Stimulated activated CD4-positive, alpha-beta T cell treated with anti-CD3 and anti-CD28 coated beads, Interleukin-1b, Interleukin-23, amount 100 ng/mL, for 4 hours (primary cell): ENCODE results near the gene GJD3.
"Not testable (repeated sequence)": the region's sequence is repeated elsewhere in the genome, so short reads cannot be mapped to it uniquely, and the experiment has no call there.

ENCODE experiments used
- DNase-seq, 2 donors: peaks; one replicate each; pipeline ENCODE4 v3.0.0-alpha.2; 2020; ENCODE audit warnings: low read depth in 2 of 2

GJD3 gene, protein sequence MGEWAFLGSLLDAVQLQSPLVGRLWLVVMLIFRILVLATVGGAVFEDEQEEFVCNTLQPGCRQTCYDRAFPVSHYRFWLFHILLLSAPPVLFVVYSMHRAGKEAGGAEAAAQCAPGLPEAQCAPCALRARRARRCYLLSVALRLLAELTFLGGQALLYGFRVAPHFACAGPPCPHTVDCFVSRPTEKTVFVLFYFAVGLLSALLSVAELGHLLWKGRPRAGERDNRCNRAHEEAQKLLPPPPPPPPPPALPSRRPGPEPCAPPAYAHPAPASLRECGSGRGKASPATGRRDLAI

DNA sequence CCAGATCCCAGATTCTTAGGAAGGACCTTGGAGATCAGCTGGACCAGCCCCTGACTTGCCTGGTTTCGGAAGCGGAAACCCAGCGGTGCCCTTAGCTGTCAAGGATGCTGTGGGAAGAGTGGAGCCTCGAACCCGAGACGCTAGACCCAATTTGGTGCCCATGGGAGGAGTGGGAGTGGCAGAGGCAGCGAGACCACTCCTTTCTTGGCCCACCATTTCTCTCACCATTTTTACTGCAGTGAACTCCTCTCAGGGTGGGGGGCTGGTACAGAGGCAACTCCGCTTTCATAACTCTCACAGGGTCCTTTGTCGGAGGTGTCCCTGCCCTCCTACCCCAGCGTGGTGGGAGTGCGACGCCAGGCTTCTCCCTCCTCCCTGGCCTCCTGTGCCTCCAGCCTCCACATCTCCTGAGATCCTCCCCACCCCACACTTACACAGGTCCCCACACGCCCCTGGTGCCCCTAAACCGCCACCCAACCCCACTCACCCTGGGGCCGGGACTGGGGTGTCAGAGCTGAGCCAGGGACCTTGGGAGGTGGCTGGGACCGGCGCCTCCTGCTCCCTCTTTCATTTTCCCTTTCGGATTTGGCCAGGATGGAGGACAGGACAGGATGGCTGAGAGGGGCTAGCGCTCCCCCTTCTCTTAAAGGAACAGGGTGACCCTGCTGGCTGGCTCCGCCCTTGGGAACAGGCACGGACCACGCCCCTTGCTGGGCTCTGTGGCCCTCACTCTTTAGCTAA lies at the start of gene GJD3:
TSS of gene GJD3 (minus strand) at position 617 of the 741 bp plus-strand sequence. CDS start 922 bp downstream, outside the sequence.
- DNase-seq = no peak

DNA sequence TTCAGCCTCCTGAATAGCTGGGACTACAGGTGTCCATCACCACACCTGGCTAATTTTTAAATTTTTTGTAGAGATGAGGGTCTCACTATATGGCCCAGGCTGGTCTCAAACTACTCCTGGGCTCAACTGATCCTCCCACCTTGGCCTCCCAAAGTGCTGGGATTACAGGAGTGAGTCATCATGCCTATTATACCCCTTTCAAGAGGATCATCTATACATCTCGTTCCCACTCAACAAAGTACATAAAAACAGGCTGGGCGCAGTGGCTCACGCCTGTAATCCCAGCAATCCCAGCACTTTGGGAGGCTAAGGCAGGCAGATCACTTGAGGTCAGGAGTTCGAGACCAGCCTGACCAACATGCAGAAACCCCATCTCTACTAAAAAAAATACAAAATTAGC lies 49.8 kb upstream of the GJD3 start:
- DNase-seq = not testable (repeated sequence)

DNA sequence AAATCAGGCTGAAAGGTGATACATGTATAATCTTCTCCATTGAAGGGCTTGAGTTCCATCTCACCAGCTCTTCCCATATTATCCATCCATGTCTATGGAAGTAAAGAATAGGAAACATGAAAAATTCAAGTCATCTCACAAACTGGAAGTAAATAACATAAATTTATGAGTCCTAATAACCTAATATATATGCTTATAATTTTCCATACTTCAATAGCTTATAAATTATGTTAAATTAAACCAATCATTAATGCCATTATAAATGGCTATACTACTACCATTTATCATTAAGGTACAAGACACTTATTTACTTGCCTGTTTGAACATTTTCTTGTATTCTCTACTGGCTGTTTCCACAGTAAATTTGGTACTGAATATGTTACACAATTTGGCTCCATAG lies 48.3 kb upstream of the GJD3 start:
- DNase-seq = no peak

DNA sequence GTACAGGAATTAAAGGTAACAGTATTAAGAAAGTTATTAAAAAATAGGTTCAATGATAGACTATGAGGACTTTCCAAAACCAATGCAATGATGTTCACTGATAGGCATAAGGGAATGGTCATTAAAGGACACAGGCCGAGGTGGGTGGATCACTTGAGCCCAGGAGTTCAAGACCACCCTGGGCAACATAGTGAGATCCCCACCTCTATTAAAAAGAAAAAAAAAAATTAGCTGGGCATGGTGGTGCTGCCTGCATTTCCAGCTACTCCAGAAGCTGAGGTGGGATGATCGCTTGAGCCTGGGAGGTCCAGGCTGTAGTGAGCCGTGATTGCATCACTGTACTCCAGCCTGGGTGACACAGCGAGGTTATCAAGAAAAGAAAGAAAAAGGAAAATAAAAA lies 47.3 kb upstream of the GJD3 start:
- no peak for DNase-seq

DNA sequence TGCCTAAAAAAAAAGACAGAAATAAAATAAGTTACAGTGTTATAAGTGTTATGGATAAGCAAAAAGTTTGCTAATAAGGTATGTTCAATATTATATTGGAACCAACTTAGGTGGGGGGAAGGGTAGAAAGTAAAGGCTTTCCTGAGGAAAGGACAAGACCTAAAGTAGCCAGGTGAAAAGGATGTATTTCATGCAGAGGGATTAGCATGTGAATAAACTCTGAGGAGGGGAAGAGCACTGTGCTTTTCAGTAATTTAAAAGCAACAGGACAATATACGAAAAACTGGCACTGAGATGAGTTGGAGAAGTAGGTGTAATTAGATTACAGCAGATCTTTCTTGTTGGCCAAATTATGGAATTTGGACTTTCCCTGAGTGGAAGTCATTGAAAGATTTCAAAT lies 45.5 kb upstream of the GJD3 start:
- DNase-seq = no peak

DNA sequence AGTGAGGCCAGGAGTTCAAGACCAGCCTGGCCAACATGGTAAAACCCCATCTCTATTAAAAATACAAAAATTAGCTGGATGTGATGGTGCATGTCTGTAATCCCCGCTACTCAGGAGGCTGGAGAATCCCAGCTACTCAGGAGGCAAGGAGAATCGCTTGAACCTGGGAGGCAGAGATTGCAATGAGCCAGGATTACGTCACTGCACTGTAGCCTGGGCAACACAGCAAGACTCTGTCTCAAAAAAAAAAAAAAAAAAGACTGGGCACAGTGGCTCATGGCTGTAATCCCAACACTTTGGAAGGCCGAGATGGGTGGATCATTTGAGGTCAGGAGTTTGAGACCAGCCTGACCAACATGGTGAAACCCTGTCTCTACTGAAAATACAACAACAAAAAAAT lies 45.0 kb upstream of the GJD3 start:
- DNase-seq = not testable (repeated sequence)

DNA sequence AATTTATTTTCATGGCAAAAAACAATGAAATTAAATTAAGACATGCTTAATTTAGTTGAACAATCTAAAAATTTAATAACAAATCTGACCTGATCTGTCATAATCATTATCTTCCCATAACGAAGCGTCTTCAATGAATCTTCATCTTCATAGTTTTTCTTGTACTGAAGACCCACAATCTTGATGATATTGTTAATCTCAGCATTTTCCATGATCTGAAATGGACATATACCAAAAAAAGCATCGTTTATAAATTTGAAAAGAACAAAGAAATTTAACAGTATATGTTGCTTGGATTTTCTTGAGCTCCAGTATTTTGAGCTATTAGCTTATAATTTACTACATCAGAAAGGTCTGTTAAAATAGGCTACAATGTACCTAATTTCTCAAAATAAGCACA lies 42.9 kb upstream of the GJD3 start:
- DNase-seq = no peak

DNA sequence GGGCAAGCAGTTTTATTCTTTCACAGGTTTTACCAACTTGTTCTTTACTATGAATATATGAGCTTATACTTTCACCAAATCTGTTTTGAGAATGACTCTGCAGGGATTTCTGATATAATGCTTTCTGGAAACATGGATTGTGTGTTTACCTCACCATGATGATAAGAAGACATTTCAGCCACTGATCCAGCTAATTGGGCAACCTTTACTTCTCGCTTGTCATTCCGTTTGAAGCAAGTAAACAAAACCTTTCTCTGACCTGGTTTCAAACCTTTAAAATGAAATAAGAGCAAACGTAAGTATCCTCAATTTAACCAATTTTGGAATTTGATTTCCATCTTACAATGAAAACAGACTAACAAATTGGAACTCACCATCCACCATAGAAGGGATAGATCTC lies 39.5 kb upstream of the GJD3 start:
- no peak for DNase-seq

DNA sequence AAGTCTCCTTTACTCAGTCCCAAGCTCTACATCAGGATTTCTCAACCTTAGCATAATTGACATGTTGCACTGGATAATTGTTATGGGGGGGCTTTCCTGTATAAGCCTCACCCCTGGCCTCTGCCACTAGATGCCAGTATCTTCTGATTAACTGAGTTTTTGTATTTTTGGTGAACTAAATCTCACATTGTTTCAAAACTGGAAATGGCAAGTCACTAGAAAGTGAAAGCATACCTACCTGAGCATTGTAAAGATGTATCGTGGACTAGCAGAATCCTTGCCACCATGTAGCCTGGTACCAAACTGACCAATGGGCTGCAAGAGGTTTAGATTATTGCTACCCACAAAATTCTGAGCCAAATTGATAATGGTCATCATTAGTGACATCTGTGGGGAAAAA lies 38.1 kb upstream of the GJD3 start:
- DNase-seq = no peak

DNA sequence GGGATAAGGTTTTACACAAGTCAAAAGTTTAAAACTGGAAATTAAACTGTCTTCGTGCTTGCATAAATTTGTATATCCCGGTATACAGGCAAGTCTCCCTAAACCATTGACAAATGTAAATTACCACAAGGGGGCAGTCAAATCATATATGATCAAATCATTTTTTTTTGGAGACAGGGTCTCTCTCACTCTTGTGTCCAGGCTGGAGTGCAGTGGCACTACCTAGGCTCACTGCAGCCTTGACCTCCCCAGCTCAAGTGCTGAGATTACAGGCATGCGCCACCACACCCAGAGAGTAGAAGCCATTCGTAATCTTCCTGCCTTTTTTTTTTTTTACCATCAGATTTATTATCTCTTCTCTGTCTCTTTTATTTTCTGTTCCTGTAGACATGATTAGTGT lies 34.6 kb upstream of the GJD3 start:
- DNase-seq = no peak

DNA sequence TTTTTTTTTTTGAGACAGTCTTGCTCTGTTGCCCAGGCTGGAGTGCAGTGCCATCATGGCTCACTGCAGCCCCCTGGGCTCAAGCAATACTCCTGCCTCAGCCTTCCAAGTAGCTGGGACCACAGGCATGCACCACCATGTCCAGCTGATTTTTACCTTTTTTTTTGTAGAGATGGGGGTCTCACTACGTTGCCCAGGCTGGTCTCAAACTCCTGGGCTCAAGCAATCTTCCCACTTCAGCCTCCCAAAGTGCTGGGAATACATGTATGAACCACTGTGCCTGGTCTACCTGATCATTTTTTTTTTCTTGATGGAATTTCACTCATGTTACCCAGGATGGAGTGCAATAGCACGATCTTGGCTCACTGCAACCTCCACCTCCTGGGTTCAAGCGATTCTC lies 22.0 kb upstream of the GJD3 start:
- not testable (repeated sequence) for DNase-seq

DNA sequence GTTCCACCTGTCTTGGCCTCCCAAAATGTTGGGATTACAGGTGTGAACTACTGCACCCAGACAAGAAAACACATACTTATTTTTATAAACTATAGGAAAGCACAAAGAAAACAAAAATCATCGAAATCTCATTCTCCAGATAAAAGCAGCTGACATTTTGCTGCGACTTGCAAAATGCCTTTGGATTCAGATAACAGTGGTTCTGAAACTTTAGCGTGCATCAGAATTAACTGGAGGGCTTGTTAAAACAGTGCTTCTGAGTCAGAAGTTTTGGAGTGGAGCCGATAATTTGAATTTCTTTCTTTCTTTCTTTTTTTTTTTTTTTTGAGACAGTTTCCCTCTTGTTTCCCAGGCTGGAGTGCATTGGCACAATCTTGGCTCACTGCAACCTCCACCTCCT lies 17.7 kb upstream of the GJD3 start:
- no peak for DNase-seq

DNA sequence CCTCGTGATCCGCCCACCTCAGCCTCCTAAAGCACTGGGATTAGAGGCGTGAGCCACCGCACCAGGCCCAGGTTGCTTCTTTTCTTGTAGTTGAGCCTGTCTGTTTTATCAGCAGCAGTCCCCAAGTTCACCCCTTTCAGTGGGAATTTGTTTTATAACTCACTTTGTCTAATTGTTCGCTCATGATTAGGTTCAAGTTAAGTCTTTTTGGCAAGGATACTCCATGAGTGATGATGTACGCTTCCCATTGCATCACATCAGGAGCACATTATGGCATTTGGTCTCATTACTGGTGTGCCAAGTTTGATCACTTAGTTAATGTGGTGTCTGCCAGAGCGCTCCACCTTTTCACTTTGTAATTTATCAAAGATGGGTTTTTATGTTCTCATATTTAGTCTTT lies 14.4 kb upstream of the GJD3 start:
- no peak for DNase-seq

DNA sequence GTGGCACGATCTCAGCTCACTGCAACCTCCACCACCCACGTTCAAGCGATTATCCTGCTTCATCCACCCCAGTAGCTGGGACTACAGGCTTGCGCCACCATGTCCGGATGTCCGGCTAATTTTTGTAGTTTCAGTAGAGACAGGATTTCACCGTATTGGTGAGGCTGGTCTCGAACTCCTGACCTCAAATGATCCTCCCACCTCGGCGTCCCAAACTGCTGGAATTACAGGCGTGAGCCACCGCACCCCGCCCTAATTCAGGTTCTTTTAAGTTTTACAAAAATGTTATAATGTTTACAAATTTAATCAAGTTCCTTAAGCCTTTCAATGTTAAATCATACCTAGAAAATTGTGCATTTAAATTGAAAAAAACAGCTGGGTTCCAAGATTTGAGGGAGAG lies 13.3 kb upstream of the GJD3 start:
- no peak for DNase-seq

DNA sequence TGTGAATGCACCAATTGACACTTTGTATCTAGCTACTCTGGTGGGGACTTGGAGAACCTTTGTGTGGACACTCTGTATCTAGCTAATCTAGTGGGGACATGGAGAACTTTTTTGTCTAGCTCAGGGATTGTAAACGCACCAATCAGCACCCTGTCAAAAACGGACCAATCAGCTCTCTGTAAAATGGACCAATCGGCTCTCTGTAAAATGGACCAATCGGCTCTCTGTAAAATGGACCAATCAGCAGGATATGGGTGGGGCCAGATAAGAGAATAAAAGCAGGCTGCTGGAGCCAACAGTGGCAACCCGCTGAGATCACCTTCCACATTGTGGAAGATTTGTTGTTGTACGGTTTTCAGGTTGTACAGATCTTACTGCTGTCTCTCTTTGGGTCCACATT lies 12.0 kb upstream of the GJD3 start:
- not testable (repeated sequence) for DNase-seq

DNA sequence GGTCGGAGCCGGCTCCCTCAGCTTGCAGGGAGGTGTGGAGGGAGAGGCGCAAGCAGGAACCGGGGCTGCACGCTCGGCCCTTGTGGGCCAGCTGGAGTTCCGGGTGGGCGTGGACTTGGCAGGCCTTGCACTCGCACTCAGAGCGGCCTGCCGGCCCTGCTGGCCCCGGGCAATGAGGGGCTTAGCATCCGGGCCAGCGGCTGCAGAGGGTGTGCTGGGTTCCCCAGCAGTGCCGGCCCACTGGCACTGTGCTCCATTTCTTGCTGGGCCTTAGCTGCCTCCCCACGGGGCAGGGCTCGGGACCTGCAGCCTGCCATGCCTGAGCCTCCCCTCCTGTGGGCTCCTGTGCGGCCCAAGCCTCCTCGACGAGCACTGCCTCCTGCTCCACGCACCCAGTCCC lies 11.2 kb upstream of the GJD3 start:
- DNase-seq = not testable (repeated sequence)

DNA sequence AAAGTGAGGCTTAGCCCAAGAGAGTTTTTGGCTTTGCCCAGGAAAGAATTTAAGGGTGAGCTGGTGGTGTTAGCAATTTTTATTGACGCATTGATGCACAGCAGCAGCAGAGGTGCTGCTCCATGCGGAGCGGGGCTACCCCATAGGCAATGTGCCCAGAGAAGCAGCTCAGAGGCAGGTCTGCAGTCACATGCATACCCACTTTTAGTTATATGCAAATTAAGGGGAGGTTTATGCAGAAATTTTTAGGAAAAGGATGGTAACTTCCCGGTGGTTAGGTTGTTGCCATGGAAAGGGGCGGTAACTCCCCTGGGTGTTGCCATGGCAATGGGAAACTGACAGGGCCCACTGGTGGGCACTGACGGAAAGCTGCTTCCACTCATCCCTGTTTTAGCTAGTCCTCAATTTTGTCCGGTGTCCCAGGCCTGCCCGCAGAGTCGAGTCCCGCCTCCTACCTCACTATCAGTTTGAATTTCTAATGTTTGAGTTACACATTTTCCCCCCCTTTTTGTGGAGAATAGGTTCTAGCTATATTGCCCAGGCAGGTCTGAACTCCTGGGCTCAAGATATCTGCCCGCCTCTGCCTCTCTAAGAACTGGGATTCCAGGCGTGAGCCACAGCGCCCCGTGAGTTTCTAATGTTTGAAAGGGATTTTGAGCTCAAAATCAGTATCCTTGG lies 10.4 kb upstream of the GJD3 start:
- no peak for DNase-seq

DNA sequence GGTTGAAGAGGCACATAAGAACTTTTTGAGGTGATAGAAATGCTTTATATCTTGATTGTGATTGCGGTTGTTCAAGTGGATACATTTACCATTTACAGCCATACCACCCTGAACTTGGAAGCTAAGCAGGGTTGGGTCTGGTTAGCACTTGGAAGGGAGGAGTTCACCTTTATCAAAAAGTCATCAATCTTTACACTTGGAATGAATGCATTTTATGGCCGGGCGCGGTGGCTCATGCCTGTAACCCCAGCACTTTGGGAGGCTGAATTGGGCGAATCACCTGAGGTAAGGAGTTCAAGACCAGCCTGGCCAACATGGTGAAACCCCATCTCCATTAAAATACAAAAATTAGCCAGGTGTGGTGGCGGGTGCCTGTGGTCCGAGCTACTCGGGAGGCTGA lies 9.5 kb upstream of the GJD3 start:
- DNase-seq = no peak

DNA sequence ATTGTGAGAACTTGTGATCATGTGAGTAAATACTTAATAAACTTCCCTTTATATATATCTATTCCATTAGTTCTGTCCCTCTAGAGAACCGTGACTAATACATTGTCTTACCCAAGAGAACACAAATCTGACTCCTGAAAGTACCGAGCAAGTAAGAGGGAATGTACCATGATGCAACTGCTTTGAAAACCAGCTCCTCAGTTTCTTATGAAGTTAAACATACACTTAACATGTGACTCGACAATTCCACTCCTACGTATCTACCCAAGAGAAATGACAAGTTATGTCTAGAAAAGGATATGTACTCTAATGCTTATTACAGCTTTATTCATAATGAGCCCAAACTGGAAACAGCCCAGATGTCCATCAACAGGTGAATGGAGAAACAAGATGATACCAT lies 8.8 kb upstream of the GJD3 start:
- no peak for DNase-seq

DNA sequence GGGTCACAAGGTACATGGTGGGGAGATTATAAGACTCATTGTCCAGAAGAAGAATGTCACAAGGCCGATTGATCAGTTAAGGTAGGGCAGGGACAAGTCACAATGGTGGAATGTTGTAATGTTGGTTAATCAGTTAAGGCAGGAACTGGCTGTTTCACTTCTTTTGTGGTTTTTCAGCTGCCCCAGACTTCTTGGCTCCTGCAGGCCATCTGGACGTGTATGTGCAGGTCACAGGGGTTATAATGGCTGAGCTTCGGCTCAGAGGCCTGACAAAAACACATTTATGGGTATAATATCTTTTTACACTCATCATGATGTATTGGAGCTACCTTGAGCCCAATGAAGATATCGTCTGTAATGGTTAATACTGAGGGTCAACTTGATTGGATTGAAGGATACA lies 8.1 kb upstream of the GJD3 start:
- not testable (repeated sequence) for DNase-seq

DNA sequence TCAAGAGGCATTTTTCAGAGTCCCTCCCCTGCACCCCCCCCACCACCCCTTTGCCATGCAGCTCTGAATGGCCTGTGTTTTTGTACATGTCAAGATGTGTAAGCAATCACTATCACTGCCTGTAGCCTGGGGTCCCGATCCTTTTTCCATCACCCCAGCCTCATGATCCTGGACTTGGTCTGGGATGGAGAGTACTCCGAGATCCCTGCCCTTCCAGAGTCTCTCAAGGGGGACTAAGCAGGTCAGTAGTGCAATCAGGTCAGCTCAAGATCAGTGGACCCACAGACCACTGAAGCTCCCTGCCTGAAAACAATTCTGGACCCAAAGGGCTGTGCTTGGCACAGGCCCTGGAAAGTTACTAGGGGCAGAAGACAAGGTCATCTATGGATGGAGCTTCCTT lies 7.5 kb upstream of the GJD3 start:
- DNase-seq = no peak

DNA sequence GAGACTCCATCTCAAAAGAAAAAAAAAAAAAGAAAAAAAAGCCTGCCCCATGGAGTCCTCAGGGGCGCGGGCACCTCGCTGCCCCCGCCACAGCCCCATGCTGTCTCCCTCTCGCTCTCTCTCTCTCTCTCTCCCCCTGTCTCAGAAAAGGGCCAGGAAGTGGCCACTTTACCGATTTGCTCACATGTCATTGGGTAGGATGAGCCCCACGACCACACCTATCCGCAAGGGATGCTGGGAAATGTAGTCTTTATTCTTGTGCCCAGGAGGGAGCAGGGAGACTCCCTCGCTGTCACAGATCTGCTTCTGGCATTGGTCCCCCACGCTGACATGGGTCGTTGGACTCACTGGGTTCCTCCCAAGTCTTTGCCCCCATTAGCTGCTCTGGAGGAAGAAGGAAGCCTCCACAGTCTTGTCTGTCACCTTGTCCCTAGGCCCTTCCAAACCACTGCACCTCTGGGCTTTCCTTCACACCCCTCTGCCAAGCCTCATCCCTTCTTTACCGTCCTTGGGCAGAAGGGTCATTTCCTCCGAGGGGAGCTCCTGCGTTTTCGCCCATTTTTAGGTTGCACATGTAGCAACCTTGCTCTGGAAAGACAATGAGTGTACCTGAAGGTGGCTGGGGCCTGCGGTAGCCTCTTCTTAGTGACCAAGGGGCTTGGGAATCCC lies 6.9 kb upstream of the GJD3 start:
- no peak for DNase-seq
